Measurements from ENCODE around the gene KCNJ16. TPM values are rescaled to one million over a fixed set of nuclear protein-coding genes. Genes with fewer than 3 reads are reported as not detected.
A peak's percentile ranks its signal among the peaks of the same experiment; 100 is the strongest.
"Not testable (repeated sequence)": the region's sequence is repeated elsewhere in the genome, so short reads cannot be mapped to it uniquely, and the experiment has no call there.

Gene KCNJ16
- polyA plus RNA-seq, 1 donor = 12.7 TPM

DNA sequence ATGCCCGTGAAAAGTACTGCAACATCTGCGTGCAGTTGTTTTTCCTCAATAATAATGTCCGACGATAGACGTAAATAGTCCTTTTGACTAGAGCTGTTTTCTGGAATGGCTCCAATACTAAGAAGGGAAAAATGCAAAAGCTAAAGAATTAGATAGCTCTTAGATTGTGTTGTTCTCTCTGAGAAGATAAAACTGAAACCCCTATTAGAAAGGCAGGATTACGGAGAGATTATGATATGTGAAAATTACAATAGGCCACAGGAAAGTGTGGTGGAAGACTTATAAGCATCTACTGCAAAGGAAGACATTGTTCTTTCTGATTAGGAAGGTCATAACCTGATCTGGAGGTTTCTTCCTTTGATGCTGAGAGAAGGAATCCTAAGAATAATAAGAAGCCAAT is 33.5 kb upstream of the KCNJ16 start:
- WGBS (ENCODE audit: insufficient coverage, low lambda C conversion rate) = 77% methylated on average over 3 of the region's 6 CpGs
- H3K9me3 ChIP-seq (ENCODE audit: control insufficient read depth, low read depth, low read length) = no peaks in the 10 kb centered on the region
- H3K36me3 ChIP-seq (ENCODE audit: control insufficient read depth, insufficient read depth, low read length) = no peaks in the 10 kb centered on the region
- no peak for DNase-seq
- no peaks in the 10 kb centered on the region for H3K4me1 ChIP-seq (ENCODE audit: control insufficient read depth, insufficient read depth, low read length)
- H3K4me3 ChIP-seq (ENCODE audit: low read length) = no peak overlapping the region
- no peak overlapping the region for H3K27ac ChIP-seq (ENCODE audit: low read length)
- no peaks in the 10 kb centered on the region for H3K27me3 ChIP-seq (ENCODE audit: control insufficient read depth, insufficient read depth, low read length)

DNA sequence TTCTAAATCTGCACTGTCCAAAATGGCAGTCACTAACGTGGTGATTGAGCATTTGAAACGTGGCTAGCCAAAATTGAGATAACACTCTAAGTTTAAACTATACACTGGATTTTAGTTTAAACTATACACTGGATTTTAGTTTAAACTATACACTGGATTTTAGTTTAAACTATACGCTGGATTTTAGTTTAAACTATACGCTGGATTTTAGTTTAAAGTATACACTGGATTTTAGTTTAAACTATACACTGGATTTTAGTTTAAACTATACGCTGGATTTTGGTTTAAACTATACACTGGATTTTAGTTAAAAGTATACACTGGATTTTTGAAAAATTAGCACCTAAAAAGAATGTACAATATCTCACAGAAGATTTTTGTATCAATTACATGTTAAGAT is 29.2 kb upstream of the KCNJ16 start:
- not testable (repeated sequence) for H3K4me3 ChIP-seq (ENCODE audit: low read length); H3K4me1 ChIP-seq (ENCODE audit: control insufficient read depth, insufficient read depth, low read length); H3K9me3 ChIP-seq (ENCODE audit: control insufficient read depth, low read depth, low read length); DNase-seq; H3K27ac ChIP-seq (ENCODE audit: low read length); H3K27me3 ChIP-seq (ENCODE audit: control insufficient read depth, insufficient read depth, low read length); H3K36me3 ChIP-seq (ENCODE audit: control insufficient read depth, insufficient read depth, low read length)
- 100% methylated on average over 1 of the region's 5 CpGs for WGBS (ENCODE audit: insufficient coverage, low lambda C conversion rate)

DNA sequence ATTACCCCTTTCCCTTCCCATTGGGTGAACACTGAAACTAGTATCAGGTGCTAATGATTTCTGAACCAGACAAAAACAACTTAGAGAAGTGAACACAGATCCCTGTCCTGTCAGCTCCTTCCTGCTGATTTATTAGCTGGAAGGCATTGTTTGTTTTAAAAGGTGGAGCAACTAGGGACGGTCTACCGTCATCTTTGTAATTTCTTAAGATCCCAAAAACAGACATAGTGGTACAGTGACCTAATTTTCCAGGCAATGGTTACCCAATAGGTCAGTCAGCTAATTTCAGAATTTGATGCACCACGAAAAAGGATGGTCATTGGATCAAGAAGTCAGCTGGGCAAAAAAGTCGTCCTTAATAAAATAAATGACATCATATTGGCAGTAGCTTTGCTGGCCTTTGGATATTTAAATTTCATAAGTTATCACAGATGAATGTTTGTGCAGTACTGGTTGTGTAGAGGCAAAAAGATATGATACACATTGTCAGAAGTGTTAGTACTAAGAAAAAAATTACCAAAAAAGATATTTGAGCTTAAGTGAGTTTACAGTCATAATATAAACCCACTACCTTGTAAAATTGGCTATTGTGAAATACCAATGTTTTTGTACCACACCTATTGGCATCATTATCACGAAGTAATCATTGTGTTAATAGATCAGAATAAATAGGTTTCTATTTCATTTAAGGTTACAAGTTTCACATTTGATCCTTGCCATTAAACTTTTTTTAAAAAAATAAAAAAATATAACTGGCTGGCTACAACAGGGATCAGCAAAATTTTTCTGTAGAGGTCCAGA is 27.2 kb upstream of the KCNJ16 start:
- no peaks in the 10 kb centered on the region for H3K36me3 ChIP-seq (ENCODE audit: control insufficient read depth, insufficient read depth, low read length)
- H3K4me1 ChIP-seq (ENCODE audit: control insufficient read depth, insufficient read depth, low read length) = no peaks in the 10 kb centered on the region
- H3K27ac ChIP-seq (ENCODE audit: low read length) = no peak overlapping the region
- WGBS (ENCODE audit: insufficient coverage, low lambda C conversion rate) = 38% methylated on average over 3 of the region's 5 CpGs
- DNase-seq = no peak
- H3K27me3 ChIP-seq (ENCODE audit: control insufficient read depth, insufficient read depth, low read length) = no peaks in the 10 kb centered on the region
- H3K4me3 ChIP-seq (ENCODE audit: low read length) = no peak overlapping the region
- H3K9me3 ChIP-seq (ENCODE audit: control insufficient read depth, low read depth, low read length) = no peaks in the 10 kb centered on the region

DNA sequence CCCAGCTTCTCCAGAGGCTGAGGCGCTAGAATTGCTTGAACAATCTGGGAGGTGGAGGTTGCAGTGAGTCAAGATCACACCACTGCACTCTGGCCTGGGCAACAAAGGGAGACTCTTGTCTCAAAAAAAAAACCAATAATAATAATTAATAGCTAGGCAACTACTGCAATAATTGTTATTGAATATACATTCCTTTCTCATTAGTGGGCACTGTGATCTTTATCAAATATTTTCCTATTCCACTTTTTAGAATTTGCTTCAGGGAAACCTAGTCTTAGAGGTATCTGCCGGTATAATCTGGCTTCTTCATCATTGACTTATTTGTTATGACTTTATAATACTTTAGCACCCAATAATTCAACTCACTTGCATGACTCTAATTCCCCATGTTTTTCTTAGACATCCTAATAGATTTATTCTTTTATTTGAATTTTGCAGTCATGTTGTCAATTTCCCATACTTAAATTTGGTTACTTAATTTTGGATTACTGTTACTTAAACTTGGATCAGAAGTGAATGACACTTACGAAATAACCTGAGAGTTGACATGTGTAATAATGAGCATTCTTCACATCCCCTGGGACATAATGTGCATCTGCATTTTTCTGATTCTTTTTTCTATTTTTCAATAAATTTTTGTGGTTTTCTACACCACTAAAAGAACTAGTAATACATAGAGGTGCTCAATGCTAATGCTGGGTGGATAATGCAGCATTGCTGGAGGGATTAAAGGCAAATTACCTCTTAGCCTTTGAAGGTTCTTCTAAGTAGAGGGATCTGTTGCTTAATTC is 25.0 kb upstream of the KCNJ16 start:
- Histone ChIP-seq H3K27me3 (ENCODE audit: control insufficient read depth, insufficient read depth, low read length) (no peaks in the 10 kb centered on the region), H3K4me1 (ENCODE audit: control insufficient read depth, insufficient read depth, low read length) (no peaks in the 10 kb centered on the region), H3K4me3 (ENCODE audit: low read length) (no peak overlapping the region), H3K27ac (ENCODE audit: low read length) (no peak overlapping the region), H3K36me3 (ENCODE audit: control insufficient read depth, insufficient read depth, low read length) (no peaks in the 10 kb centered on the region), H3K9me3 (ENCODE audit: control insufficient read depth, low read depth, low read length) (no peaks in the 10 kb centered on the region)
- DNase-seq = no peak
- 80% methylated on average over 1 of the region's 3 CpGs for WGBS (ENCODE audit: insufficient coverage, low lambda C conversion rate)

DNA sequence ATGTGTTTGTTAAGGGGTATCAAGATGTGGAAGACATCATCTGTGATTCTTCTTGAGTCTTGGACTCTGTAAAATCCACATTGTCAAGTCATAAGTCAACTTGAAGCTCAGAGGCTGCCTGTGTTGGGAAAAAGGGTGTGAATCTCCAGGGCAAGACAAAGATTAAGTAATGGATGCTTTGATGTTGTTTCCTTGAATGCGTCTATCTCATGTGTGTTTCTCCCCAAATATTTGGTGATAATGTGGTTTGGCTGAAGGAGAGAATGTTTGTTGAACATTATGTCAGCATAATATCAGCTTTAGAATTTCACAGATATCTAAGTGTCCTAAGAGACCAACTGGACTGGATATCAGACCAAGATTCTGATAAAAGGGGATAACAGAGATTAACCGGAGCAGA is 24.1 kb upstream of the KCNJ16 start:
- Histone ChIP-seq H3K27ac (ENCODE audit: low read length) (no peak overlapping the region), H3K9me3 (ENCODE audit: control insufficient read depth, low read depth, low read length) (no peaks in the 10 kb centered on the region), H3K4me3 (ENCODE audit: low read length) (no peak overlapping the region), H3K27me3 (ENCODE audit: control insufficient read depth, insufficient read depth, low read length) (no peaks in the 10 kb centered on the region), H3K4me1 (ENCODE audit: control insufficient read depth, insufficient read depth, low read length) (no peaks in the 10 kb centered on the region), H3K36me3 (ENCODE audit: control insufficient read depth, insufficient read depth, low read length) (no peaks in the 10 kb centered on the region)
- 63% methylated on average over 1 of the region's 2 CpGs for WGBS (ENCODE audit: insufficient coverage, low lambda C conversion rate)
- DNase-seq = no peak

DNA sequence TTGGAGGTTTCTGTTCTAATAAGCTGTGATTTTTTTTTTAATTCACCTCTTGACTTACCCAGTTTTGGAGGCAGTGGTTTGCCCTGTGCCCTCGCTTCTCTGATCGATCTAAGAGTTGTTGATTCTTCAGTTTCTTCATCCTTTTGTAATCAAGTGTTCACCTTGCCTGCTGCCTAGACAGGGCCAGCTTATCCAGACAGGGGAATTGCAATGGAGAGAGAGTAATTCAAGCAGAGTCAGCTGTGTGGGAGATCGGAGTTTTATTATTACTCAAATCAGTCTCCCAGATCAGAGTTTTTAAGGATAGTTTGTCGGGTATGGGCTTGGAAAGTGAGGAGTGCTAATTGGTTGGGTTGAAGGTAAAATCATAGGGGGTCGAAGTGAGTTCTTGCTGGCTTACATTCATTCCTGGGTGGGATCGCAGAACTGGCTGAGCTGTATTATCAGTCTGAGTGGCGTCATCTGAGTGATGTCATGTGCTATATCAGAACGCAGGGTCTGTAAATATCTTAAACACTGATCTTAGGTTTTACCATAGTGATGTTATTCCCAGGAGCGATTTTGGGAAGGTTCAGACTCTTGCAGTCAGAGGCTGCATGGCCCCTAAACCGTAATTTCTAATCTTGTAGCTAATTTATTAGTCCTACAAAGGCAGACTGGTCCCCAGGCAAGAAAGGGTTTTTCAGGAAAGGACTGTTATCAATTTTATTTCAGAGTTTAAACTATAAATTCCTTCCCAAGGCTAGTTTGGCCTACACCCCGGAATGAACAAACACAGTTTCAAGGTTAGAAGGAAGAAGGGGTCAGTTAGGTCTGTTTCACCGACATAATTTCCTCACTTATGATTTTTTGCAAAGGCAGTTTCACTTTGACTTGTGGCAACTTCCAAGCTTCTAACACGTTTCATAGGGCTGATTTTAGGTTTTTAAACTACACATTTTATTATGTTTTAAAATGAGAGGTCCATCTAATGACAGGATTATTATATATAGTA is 21.5 kb upstream of the KCNJ16 start:
- H3K27me3 ChIP-seq (ENCODE audit: control insufficient read depth, insufficient read depth, low read length) = no peaks in the 10 kb centered on the region
- no peaks in the 10 kb centered on the region for H3K36me3 ChIP-seq (ENCODE audit: control insufficient read depth, insufficient read depth, low read length)
- 37% methylated on average over 3 of the region's 13 CpGs for WGBS (ENCODE audit: insufficient coverage, low lambda C conversion rate)
- DNase-seq = peak; percentile 10 to 25
- H3K27ac ChIP-seq (ENCODE audit: low read length) = peak overlapping the region; percentile 2
- no peaks in the 10 kb centered on the region for H3K4me1 ChIP-seq (ENCODE audit: control insufficient read depth, insufficient read depth, low read length)
- H3K4me3 ChIP-seq (ENCODE audit: low read length) = no peak overlapping the region
- H3K9me3 ChIP-seq (ENCODE audit: control insufficient read depth, low read depth, low read length) = no peaks in the 10 kb centered on the region

DNA sequence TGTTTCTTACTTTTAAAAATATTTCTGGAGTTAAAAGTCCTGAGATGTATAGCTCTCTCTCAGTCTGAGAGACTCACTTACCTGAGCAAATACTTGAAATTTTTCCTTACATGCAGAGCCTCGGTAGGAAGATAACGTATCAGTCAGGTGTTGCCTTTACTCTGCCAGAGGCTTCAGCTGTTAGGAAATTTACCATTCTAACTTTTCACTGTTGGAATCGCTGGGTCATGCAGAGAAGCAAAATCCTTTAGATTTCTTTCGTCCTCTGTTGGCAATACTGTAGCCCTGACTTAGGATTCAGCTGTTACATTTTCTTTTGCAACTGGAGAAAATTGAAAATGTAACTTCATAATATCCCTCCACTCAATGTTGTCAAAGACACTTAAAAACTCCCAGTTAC is 20.0 kb upstream of the KCNJ16 start:
- Histone ChIP-seq H3K4me1 (ENCODE audit: control insufficient read depth, insufficient read depth, low read length) (no peaks in the 10 kb centered on the region), H3K27ac (ENCODE audit: low read length) (peak overlapping the region; percentile 23), H3K36me3 (ENCODE audit: control insufficient read depth, insufficient read depth, low read length) (no peaks in the 10 kb centered on the region), H3K9me3 (ENCODE audit: control insufficient read depth, low read depth, low read length) (no peaks in the 10 kb centered on the region), H3K4me3 (ENCODE audit: low read length) (no peak overlapping the region), H3K27me3 (ENCODE audit: control insufficient read depth, insufficient read depth, low read length) (no peaks in the 10 kb centered on the region)
- no CpG with 5 or more reads among the region's 4 CpGs for WGBS (ENCODE audit: insufficient coverage, low lambda C conversion rate)
- DNase-seq = peak; percentile 9 to 23

DNA sequence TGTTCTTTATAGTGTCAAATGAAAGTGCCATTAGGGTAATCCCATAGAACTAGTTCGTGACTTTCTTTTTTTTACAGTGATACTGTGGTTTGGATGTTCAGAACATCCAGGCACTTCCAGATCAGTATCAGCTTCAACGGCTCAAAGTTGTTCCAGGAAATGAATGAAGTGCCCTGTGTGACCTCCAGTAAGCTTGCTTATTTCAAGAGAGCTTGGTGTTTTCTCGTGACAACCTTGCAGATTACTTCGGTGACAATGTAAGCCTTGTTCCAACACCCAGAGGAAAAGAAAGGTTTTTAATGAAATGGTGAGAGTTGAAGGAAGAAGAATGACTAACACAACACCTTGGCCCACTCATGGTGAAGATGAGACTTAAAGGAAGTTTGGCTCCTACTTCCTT is 16.0 kb upstream of the KCNJ16 start:
- WGBS (ENCODE audit: insufficient coverage, low lambda C conversion rate) = 86% methylated on average over 1 of the region's 4 CpGs
- H3K9me3 ChIP-seq (ENCODE audit: control insufficient read depth, low read depth, low read length) = no peaks in the 10 kb centered on the region
- no peaks in the 10 kb centered on the region for H3K4me1 ChIP-seq (ENCODE audit: control insufficient read depth, insufficient read depth, low read length)
- no peak overlapping the region for H3K4me3 ChIP-seq (ENCODE audit: low read length)
- no peak overlapping the region for H3K27ac ChIP-seq (ENCODE audit: low read length)
- H3K27me3 ChIP-seq (ENCODE audit: control insufficient read depth, insufficient read depth, low read length) = no peaks in the 10 kb centered on the region
- DNase-seq = no peak
- no peaks in the 10 kb centered on the region for H3K36me3 ChIP-seq (ENCODE audit: control insufficient read depth, insufficient read depth, low read length)

DNA sequence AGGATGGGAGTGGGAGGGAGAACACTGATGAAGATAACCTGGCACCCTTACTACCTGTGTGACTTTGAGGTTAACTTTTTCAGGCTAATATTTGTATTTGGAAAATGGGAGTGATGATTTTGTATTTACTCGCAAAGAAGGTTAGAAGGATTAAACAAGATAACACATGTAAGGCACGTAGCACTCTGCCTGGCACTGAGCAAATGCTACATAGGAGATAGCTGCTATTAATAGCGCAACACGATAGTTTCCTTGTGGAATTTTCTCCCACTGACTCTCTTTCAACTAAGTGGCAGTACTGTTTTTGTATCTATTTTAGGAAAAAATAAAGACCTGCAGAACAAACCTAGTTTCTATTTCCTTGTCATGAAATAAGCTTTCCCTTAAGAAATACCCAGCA is 15.4 kb upstream of the KCNJ16 start:
- no peak overlapping the region for H3K4me3 ChIP-seq (ENCODE audit: low read length)
- H3K27ac ChIP-seq (ENCODE audit: low read length) = no peak overlapping the region
- no peaks in the 10 kb centered on the region for H3K27me3 ChIP-seq (ENCODE audit: control insufficient read depth, insufficient read depth, low read length)
- no peaks in the 10 kb centered on the region for H3K36me3 ChIP-seq (ENCODE audit: control insufficient read depth, insufficient read depth, low read length)
- no peaks in the 10 kb centered on the region for H3K4me1 ChIP-seq (ENCODE audit: control insufficient read depth, insufficient read depth, low read length)
- DNase-seq = no peak
- WGBS (ENCODE audit: insufficient coverage, low lambda C conversion rate) = 82% methylated on average over 2 of the region's 4 CpGs
- H3K9me3 ChIP-seq (ENCODE audit: control insufficient read depth, low read depth, low read length) = no peaks in the 10 kb centered on the region

DNA sequence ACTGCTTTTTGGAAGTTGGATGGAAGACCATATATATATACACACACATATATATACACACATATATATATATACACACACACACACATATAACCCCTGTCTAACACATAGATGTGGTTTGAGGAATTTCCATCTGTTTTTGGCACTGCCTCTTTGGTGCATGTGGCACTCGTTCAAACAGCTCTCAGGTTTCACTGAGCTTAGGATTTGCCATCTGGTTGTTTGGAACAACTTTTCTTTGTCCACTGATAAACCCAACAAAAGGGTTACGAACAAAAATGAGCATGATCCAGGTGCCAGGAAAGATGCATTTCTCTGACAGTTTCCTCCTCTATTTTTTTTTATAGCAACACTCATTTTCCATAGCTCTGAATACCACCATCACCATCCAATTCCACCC is 14.6 kb upstream of the KCNJ16 start:
- H3K9me3 ChIP-seq (ENCODE audit: control insufficient read depth, low read depth, low read length) = no peaks in the 10 kb centered on the region
- no peak for DNase-seq

More for the DNA sequence above, 14.6 kb upstream of the KCNJ16 start:
- no peaks in the 10 kb centered on the region for H3K36me3 ChIP-seq (ENCODE audit: control insufficient read depth, insufficient read depth, low read length)
- no peaks in the 10 kb centered on the region for H3K4me1 ChIP-seq (ENCODE audit: control insufficient read depth, insufficient read depth, low read length)
- no peak overlapping the region for H3K4me3 ChIP-seq (ENCODE audit: low read length)
- WGBS (ENCODE audit: insufficient coverage, low lambda C conversion rate) = 83% methylated on average over 1 of the region's 2 CpGs
- no peaks in the 10 kb centered on the region for H3K27me3 ChIP-seq (ENCODE audit: control insufficient read depth, insufficient read depth, low read length)
- H3K27ac ChIP-seq (ENCODE audit: low read length) = no peak overlapping the region
